ENCODE measurements around the gene PTPRJ.
"Not testable (repeated sequence)": the region's sequence is repeated elsewhere in the genome, so short reads cannot be mapped to it uniquely, and the experiment has no call there.

The PTPRJ gene

DNA sequence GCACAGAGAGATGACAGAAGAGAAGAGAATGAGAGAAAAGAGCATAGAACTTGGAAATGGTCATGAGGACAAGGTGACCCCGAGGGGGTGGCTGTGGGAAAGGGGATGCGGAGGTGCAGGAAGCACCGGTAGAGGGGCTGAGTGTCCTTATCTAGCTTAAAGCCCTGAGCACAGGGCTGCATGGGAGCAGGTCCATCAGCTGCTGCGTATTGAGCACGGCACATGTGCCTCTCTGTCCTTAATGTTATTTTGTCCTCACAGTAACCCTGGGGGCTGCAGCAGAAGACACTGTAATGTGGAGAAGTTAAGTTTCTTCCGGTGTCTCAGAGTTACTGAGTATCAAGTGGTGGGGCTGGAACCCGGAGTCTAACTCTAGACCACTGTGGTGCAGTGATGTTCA is 141.9 kb downstream of the PTPRJ start:
- no peak for DNase-seq (ENCODE audit: low spot score)

DNA sequence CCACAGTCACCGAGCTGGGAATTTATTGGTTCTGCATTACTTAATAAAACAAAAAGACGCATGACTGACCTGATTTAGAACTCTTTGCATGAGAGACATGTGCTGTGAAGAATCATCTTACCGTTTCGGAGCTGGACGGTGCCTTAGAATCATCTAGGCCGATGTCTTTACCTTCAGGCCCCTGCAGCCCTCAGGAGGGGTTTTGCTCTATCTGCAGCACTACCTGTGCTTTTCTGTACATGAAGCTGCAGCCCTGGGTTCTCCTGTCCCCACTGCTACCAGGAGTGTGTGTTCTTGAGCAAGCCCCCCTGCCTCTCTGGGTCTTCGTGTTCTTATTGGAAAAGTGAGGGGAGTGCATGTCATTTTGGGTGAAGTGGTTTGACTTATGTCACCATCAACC is 142.3 kb downstream of the PTPRJ start:
- no peak for DNase-seq (ENCODE audit: low spot score)

DNA sequence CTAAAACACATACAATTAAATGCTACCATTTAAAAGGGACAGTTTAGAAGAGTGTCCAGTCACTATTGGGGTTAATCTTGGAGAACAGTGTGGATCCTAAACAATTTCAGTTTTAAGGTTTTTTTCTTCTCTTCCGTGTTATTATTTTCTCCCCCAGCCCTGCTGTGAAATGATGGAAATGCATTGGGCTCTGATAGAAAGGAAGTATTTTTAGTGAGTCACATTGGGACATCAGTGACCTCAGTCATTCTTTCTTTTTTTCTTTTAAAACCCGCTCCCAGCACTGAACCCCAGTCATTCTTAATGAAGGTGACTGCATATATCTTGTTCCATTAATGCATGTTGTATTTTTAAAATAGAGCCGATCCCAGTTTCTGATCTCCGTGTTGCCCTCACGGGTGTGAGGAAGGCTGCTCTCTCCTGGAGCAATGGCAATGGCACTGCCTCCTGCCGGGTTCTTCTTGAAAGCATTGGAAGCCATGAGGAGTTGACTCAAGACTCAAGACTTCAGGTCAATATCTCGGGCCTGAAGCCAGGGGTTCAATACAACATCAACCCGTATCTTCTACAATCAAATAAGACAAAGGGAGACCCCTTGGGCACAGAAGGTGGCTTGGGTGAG is 143.0 kb downstream of the PTPRJ start:
- no peak for DNase-seq (ENCODE audit: low spot score)

DNA sequence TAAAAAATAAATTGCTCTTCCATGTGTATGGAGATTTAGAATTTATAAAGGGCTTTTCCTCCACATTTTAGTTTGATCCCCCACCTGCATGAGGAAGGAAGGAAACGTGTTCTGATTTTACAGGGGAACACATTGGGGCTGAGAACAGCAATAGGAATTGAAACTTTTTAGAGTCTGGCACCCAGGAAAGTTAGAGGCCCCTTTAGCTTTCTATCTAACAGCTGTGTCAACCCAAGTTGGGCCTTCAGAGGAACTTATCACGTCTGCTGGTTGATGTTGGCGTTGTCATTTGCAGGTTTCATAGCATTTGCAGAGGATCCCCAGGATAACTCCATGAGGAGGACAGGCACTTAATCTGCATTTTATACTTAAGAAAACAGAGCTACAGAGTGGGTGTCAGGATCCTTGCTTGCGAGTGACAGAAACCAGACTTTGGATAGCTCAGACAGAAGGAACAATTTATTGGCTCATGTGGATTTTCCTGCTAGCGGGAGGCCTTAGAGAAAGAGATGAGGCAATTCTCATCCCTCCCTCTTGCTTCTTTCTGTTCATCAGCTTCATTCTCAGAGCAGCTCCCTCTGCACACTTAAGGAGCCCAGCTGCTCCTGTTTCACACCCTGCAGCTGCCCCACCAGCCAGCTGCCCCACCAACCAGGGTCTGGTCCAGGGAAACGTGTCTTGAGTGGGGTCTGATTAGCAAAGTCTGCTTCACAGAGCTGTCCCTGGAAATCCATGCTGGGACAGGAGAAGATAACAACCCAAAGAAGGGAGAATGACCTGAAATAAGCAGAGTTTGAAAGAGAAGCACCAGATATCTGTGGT is 143.8 kb downstream of the PTPRJ start:
- DNase-seq (ENCODE audit: low spot score): no peak

DNA sequence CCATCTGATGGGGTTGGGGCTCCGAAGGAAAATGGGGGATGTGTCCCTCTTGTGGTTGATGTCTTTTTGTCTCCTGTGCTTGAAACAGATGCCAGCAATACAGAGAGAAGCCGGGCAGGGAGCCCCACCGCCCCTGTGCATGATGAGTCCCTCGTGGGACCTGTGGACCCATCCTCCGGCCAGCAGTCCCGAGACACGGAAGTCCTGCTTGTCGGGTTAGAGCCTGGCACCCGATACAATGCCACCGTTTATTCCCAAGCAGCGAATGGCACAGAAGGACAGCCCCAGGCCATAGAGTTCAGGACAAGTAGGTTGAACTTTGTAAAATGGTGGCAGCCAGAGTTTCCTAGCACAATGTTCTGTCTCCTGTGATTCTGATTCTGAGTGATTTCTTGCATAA is 144.5 kb downstream of the PTPRJ start:
- DNase-seq (ENCODE audit: low spot score): no peak

DNA sequence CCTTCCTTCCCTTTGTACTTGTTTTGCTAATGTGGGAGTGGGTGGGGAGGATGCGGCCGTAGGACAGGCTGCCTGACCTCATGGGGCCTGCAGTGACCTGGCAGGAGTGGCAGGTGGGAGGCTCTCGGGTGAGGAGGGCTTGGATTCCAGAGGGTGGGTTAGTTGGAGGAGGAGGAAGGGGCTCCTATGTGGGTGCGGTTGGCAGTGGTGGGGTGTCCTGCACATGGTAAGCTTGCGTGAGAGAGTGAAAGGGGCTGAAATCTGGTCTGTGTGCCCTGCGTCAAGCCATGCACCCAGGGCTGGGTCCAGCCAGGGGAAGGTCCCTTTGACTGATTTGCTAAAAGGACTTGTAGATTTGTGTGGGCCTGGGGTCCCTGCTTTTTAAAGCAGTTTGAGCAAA is 145.5 kb downstream of the PTPRJ start:
- DNase-seq (ENCODE audit: low spot score): no peak

DNA sequence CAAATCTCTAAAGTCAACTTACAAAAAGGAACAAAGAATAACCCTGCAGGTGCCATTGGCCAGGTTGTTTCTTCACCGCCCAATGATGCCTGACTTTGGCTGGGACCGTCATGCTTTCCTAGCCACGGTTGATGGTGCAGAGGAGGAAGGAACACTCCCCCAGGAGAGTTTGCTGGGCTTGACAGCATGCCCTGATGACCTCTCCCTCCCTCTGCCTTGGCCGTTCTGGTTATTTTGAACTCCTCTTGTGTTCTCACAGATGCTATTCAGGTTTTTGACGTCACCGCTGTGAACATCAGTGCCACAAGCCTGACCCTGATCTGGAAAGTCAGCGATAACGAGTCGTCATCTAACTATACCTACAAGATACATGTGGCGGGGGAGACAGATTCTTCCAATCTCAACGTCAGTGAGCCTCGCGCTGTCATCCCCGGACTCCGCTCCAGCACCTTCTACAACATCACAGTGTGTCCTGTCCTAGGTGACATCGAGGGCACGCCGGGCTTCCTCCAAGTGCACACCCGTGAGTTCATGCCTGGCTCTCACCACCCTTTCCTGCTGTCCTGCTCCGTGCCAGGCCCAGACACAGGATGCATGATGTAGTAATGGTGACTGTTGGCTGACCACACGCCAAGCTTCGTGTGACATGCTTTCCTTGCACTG is 147.3 kb downstream of the PTPRJ start:
- DNase-seq (ENCODE audit: low spot score): no peak

DNA sequence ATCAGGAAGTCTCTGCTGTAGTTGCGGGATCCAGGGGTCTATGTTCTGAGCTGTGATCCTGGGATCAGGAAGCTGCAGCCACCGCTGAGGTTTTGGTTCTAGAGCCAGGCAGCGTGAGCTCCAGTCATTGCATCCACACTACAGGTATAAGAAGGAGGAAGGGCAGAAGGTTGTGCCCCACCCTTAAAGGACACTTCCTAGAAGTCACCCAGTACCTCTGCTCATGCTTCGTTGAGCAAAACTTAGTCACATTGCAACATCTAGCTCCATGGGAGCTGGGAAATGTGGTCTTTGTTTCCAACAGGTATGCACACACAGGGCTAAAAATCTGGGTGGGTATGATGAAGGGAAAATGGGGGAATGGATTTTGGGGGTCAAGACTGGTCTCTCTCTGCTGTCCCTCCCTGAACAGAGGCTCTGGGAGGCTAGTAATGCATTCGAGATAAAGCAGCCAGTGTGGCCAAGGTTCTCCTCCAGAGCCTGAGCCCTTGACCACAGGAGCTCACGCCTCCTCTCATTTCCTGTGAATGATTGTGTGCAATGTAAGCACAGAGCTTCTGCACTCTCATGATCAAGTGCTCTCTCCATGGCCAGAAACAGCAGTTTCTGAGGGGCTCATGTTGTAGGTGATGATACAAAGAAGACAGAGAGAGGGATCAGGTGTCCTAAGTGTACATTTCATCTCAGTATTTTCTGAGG is 149.5 kb downstream of the PTPRJ start:
- no peak for DNase-seq (ENCODE audit: low spot score)

DNA sequence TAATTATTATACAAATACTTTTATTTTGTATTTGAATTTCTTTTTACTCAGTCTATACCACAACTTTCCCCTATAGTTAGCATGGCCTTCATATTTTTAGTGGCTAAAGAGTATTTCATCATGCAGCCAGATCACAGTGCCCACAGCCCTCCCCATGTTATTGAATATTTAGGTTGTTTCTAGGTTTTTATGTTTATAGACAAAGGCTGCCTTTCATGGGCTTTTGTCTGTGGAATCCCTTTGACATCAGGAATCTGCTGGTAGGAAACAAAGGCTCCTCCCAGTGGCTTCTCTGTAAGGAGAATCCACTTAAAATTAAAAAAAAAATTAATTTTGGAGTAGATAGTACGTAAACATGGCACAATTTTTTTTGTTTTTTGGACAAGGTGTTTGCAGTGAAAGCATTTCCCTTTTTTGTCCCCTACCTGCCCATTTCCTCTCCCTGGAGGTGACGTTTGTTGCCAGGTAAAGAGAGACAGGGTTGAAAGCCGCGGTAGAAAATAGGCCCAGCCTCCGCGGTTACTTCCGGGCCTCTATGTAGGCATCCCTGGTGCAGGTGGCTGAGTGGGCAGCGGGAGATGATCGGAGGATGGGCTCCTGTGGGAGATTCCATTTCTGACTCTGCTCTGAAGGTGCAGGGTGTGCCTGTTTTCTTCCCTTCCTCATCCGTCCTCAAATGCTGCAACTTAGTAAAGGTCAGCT is 154.0 kb downstream of the PTPRJ start:
- no peak for DNase-seq (ENCODE audit: low spot score)

DNA sequence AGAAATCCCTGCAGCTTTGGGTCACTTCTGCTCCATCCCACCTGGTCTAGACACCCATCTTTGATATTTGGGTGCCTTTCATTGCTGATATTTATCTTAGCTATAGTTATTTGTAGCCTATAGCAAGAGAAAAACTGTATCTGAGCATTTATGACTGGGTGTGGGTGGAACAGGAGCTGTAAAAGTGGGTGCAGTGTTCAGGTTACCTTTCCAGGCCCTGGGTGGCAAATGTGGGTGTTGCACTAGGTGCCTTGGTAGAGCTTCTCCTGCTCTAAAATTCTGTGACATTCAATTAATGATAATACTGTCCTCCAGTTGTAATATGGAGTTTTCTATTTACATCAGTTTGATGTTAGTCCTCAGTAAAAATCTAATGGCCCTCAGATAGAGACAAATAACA is 157.9 kb downstream of the PTPRJ start:
- no peak for DNase-seq (ENCODE audit: low spot score)

DNA sequence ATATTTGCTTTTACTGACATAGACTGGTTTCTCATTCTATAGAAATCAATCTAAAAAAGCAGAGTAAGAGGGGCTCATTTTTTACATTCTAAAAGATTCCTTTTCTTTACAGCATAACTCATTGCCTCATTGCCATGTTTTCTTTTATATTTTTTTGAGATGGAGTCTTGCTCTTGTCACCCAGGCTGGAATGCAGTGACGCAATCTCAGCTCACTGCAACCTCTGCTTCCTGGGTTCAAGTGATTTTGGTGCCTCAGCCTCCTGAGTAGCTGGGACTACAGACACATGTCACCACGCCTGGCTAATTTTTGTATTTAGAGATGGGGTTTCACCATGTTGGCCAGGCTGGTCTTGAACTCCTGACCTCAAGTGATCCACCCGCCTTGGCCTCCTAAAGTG is 159.5 kb downstream of the PTPRJ start:
- DNase-seq (ENCODE audit: low spot score): not testable (repeated sequence)

DNA sequence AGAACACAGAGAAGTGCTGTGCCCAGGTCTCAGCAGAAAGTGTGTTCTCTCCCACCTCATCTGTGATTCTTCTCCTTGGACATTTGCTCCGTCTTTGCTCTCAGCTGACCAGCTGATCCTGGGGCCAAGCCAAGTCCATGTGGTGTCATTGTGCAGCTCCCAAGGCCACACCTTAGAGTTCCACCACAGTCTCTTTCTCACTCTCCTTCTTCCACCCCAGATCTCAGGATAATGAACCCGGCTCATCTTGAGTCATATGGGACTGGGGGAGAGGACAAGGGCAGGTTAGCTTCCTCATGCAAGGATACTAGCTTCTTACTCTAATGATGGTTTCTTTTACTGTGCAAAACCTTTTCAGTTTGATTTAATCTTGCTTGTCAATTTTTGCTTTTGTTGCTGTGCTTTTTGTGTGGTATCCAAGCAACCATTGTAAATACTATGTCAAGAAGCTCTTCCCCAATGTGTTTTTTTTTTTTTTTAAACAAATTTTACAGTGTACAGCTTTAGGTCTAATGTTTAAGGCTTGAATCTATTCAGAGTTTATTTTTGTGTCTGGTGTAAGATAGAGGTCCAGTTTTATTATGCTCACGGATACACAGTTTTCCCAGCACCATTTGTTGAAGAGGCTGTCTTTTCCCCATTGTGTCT is 161.2 kb downstream of the PTPRJ start:
- no peak for DNase-seq (ENCODE audit: low spot score)

DNA sequence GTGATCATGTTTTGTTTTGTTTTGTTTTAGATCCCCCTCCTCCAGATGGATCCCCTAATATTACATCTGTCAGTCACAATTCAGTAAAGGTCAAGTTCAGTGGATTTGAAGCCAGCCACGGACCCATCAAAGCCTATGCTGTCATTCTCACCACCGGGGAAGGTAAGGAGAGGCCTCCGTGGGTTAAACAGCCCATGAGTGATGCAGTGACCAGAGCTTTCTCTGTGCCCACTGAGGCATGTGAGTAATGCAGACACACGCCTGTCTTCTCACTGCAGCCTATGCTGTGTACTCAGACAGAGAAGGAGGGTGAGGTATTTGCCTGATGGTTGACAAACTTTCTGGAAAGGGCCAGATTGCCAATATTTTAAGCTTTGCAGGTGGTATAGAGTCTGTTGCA is 162.5 kb downstream of the PTPRJ start:
- no peak for DNase-seq (ENCODE audit: low spot score)

DNA sequence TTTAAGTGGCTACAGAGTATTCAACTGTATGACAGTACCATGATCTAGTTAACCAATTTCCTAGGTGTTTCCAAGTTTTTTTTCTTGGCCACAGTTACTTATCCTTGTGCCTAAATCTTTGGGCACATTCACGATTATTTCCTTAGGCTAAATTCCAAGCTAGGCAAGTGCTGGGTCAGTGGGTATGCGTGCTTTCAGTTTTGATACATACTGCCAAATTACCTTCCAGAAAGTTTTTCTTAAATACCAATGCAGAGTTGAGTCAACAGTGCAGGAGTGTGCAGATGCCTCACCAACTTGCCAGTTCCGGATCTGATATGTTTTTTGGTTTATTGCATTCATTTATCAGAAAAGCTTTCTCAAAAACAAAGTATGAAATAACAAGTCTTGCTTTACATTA is 168.4 kb downstream of the PTPRJ start:
- DNase-seq (ENCODE audit: low spot score): no peak

DNA sequence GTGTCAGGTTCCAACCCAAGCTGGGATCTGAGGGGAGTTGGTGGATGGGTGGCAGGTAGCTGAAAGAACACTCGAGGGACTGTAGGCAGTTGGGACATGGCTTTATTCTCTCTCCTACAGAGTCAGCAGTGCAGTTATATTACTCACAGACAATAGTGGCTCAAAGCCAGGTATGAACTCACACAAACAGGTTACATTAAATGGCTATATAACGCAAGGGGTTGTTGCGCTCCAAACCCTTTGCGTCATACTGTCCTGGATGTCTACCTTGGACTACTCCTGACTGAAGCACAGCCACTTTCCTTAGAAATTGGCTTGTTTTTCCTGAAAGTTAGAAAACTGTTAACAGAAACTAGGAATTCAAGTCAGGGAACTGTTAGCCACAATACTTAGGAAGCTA is 169.9 kb downstream of the PTPRJ start:
- no peak for DNase-seq (ENCODE audit: low spot score)

DNA sequence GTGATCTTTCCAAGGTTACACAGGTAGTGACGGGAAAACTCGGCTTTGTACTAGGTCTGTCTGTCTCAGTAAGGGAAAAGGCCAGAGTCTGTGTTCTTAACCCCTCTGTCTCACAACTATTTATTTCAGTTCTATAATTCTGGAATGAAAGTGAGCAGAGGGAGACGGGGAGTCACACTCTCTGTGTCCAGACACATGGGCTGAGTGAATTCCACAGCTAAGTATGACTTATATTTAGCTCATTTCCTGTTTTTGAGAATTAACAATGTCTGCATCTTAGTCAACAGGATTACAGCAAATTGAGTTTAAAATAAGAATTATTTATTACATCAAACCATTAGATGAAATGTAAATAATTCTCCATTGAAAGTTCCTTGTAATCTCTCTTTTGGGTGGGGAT is 173.8 kb downstream of the PTPRJ start:
- no peak for DNase-seq (ENCODE audit: low spot score)

DNA sequence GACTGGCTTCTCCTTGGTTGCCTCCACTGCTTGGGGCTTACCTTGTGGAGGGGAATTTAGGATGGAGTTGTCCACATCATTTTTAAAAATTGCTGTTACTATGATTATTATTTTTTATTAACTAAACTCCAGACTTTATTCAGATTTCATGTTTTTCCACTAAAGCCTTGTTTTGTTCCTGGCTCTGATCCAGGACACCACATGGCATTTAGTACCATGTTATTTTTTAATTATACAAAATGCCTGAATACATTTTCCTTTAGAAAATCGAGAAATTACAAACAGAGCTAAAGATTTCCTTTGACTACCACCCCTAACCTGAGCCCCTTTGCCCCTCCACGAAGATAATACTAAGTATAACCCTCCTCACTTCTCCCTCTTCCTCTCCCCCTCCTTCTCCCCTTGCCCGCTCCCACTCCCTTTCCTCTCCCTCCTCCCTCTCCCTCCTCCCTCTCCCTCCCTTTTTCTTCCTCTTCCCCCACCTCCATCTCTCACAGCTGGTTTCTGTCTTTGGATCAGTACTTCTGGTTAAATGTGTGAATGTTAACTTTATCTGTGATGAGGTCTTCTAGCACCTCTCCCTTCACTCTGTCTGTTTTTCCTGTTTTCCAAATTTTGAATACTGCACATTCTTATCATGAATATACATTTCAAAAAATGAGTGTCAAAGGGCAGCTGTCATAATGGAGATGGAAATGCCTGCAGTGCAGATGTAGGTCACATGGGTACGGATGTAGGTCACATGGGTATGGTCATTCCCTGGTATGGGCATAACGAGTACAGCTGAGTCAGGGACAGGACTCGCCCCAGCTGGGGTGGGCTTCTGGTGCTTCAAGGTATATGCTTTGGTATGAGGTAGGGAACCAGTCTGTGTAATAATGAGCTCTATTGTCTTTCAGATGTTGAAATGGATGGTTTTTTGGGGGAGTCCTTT is 181.9 kb downstream of the PTPRJ start:
- DNase-seq (ENCODE audit: low spot score): no peak

DNA sequence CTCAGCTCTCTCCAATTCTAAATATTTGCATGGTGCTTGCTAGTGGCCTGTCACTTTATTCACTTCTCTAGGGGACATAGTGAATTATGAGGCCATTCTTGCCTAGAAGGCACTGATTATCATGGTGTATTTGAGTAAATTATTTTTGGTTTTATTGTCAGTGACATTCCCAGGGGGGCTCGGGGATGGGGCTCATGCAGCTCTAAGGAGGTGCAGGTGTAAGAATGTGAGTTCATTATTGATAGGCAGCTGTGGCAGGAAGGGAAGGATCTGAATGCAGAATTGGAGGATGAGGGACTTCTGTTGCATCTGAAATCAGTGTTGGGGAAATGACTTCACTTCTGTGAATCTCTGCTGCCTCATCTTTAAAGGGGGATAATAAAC is 182.5 kb downstream of the PTPRJ start:
- no peak for DNase-seq (ENCODE audit: low spot score)

DNA sequence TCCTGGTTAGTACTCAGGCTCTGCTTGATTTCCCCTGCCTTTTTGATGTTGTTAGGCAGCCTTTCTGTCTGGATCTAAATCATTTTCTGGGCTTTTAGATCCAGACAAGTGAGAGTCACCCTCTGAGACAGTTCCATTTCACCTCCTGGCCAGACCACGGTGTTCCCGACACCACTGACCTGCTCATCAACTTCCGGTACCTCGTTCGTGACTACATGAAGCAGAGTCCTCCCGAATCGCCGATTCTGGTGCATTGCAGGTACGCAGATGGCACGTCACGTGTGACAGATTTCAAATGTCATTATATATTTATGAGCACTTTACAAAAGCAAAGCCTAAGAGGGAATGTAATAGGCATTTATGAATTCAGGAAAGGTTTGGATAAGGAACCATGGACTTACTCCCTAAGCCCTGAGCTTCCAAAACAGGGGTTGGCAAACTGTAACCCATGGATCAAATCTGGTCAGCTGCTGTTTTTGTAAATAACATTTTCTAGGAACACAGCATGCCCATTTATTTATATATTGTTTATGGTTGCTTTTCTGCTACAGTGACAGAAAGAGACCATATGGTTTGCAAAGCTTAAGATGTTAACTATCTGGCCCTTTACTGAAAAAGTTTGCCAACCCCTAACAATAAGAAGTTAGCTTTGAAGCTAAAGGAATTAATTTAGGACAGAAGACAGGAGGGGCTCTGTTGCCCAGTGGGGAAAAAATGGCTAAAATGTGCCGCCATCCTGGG is 183.2 kb downstream of the PTPRJ start:
- DNase-seq (ENCODE audit: low spot score): no peak

DNA sequence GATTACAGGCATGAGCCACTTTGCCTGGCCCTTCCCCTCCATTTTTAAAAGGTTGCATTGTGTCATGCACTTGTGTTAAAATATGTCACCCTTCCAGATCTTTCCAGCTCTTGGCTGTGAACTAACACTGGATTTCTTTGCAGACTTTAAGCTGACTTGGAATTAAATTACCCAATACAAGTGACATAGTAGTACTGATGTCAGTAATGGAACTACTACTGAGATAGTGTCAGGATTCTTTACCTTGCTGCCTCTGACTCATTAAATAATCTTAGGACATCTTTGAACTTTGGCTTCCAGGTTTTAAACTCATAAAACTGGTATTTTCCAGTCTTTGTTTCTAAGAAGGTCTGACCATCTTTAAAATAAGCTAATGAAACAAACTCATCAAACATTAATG is 184.5 kb downstream of the PTPRJ start:
- DNase-seq (ENCODE audit: low spot score): no peak
